ENCODE data around the gene ORMDL2.

Gene ORMDL2, protein sequence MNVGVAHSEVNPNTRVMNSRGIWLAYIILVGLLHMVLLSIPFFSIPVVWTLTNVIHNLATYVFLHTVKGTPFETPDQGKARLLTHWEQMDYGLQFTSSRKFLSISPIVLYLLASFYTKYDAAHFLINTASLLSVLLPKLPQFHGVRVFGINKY

GRCh38 chr12:55817345-55818139 is at the start of gene ORMDL2, which contains the start of gene SARNP:
TSS of gene ORMDL2 (plus strand) at chr12:55818041. CDS start at chr12:55819000, 959 bp downstream.
TSS of gene SARNP (minus strand) at chr12:55817724. CDS start at chr12:55817701, 23 bp downstream.
- H3K27ac Mint-ChIP-seq = no peak within 1 kb of the TSS
- H3K4me3 Mint-ChIP-seq = no peak within 1 kb of the TSS
- H3K9me3 Mint-ChIP-seq = no peaks in the 10 kb centered on the region
- DNase-seq = peak; percentile 99
- peaks cover 46% of the 10 kb centered on the region for H3K4me1 Mint-ChIP-seq
- CTCF ChIA-PET = interaction anchor here (0.9 to 6.5 kb wide), 12 partner anchors 12 to 229 kb away, joined by 3 to 33 read pairs (median 5); partner anchors contain the start of genes DNAJC14, PYM1 and RAB5B
- no peaks in the 10 kb centered on the region for H3K27me3 Mint-ChIP-seq
- peaks cover 43% of the 10 kb centered on the region for H3K36me3 Mint-ChIP-seq

GRCh38 chr12:55771736-55772135 is 46.1 kb upstream of the ORMDL2 start:
- peaks cover 5% of the 10 kb centered on the region for H3K4me1 Mint-ChIP-seq
- no peak overlapping the region for H3K4me3 Mint-ChIP-seq
- CTCF ChIA-PET = interaction anchor here (1.0 kb wide), 1 partner anchor 169 kb away, joined by 3 read pairs; no protein-coding TSS in a partner anchor
- H3K9me3 Mint-ChIP-seq = no peaks in the 10 kb centered on the region
- no peak overlapping the region for H3K27ac Mint-ChIP-seq
- no peaks in the 10 kb centered on the region for H3K27me3 Mint-ChIP-seq
- peaks cover 49% of the 10 kb centered on the region for H3K36me3 Mint-ChIP-seq
- DNase-seq = no peak

DNA sequence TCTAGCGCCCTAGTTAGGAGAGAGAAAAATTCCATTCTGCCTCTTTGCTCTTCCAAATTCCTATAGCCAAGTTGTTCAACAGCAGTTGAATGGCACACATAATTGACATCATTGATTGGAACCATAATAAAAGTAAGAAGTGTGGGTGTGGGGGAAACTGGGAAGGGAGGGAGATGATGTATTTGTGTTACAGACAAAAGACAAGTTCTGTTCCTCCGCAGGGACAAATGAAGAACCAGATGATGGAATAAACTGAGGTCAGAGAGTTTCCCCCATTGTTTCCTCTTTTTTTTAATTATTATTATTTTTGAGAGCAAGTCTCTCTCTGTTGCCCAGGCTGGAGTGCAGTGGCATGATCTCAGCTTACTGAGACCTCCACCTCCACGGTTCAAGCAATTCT is 40.0 kb upstream of the ORMDL2 start:
- H3K27me3 Mint-ChIP-seq = no peaks in the 10 kb centered on the region
- H3K4me1 Mint-ChIP-seq = peaks cover 9% of the 10 kb centered on the region
- CTCF ChIA-PET = no interaction called here
- H3K36me3 Mint-ChIP-seq = peaks cover 49% of the 10 kb centered on the region
- H3K27ac Mint-ChIP-seq = no peak overlapping the region
- H3K4me3 Mint-ChIP-seq = no peak overlapping the region
- DNase-seq = no peak
- H3K9me3 Mint-ChIP-seq = no peaks in the 10 kb centered on the region

DNA sequence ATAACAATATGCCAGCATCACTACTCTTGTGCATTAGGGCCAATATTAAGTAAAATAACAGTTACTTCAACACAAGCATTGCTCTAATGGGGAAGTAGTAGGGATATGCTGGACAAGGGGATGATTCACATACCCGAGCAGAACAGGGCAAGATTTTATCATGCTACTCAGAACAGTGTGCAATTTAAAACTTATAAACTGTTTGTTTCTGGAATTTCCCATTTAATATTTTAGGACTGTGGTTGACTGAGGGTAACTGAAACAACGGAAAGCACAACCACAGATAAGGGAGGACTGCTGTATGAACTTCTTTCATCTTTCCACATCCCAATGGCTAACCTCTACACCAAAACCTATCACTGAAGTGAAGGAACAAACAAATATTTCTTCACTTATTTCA is 37.2 kb upstream of the ORMDL2 start:
- no peak overlapping the region for H3K4me3 Mint-ChIP-seq
- peaks cover 54% of the 10 kb centered on the region for H3K36me3 Mint-ChIP-seq
- DNase-seq = no peak
- CTCF ChIA-PET = no interaction called here
- no peaks in the 10 kb centered on the region for H3K27me3 Mint-ChIP-seq
- H3K4me1 Mint-ChIP-seq = peaks cover 4% of the 10 kb centered on the region
- peak overlapping the region; percentile 14 for H3K27ac Mint-ChIP-seq
- no peaks in the 10 kb centered on the region for H3K9me3 Mint-ChIP-seq

GRCh38 chr12:55788546-55788945 is 29.3 kb upstream of the ORMDL2 start:
- CTCF ChIA-PET = interaction anchor here (0.9 to 4.0 kb wide), 3 partner anchors 9 to 152 kb away, joined by 3 to 16 read pairs (median 3); no protein-coding TSS in a partner anchor
- H3K4me1 Mint-ChIP-seq = no peaks in the 10 kb centered on the region
- DNase-seq = no peak
- H3K9me3 Mint-ChIP-seq = no peaks in the 10 kb centered on the region
- no peaks in the 10 kb centered on the region for H3K27me3 Mint-ChIP-seq
- H3K36me3 Mint-ChIP-seq = peaks cover 43% of the 10 kb centered on the region
- H3K4me3 Mint-ChIP-seq = no peak overlapping the region
- H3K27ac Mint-ChIP-seq = no peak overlapping the region

DNA sequence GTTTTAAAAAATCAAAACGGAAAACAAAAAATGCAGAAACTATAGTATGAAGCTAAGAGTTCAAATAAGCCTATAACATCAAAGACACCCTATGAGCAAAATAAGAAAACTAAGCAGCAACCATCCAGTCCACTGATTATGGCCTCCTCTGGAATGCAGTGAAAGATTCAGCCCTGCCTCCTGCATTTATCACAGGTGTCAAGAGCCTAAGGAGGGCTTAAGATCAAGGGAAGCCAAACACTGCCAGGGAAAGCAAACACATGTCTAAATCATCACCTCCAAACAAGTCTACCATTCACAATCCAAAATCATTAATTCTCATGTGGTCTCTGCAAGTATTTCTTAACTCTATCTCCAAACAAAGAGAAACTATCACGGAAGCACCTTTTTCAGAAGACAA is 28.7 kb upstream of the ORMDL2 start:
- Mint-ChIP-seq H3K27ac (no peak overlapping the region), H3K9me3 (no peaks in the 10 kb centered on the region), H3K4me1 (no peaks in the 10 kb centered on the region), H3K4me3 (no peak overlapping the region), H3K27me3 (no peaks in the 10 kb centered on the region), H3K36me3 (peaks cover 44% of the 10 kb centered on the region)
- CTCF ChIA-PET = interaction anchor here (0.9 to 4.0 kb wide), 4 partner anchors 8 to 152 kb away, joined by 3 to 16 read pairs (median 3); no protein-coding TSS in a partner anchor
- no peak for DNase-seq

- Mint-ChIP-seq H3K36me3 (peaks cover 47% of the 10 kb centered on the region), H3K27ac (no peak overlapping the region), H3K27me3 (no peaks in the 10 kb centered on the region), H3K9me3 (no peaks in the 10 kb centered on the region), H3K4me3 (no peak overlapping the region), H3K4me1 (no peaks in the 10 kb centered on the region)
- DNase-seq = no peak
- CTCF ChIA-PET = interaction anchor here (1.0 kb wide), 1 partner anchor 36 kb away, joined by 3 read pairs; no protein-coding TSS in a partner anchor
These were observed 27.9 kb upstream of the ORMDL2 start for GRCh38 chr12:55789893-55790292.

DNA sequence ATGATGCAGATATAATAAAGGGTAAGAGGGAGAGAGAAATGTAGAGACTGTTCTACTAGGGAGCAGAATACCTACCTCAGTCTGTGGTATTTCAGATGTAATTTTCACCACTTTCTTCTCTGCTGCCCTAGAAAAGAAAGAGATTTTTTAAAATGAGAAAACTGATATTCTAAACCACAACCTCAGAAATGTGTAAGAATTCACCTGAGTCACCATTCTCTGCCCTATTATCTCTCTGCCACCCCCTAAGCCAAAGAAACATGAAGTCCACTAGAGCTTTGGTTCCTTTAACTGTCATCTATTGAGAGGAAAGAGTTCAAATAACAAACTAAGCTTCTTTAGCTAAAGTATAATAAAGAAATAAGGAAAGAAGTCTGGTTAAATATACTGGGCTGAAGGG is 21.9 kb upstream of the ORMDL2 start:
- no peak for DNase-seq
- Mint-ChIP-seq H3K4me3 (no peak overlapping the region), H3K4me1 (peaks cover 2% of the 10 kb centered on the region), H3K27me3 (no peaks in the 10 kb centered on the region), H3K36me3 (peaks cover 43% of the 10 kb centered on the region), H3K27ac (no peak overlapping the region), H3K9me3 (no peaks in the 10 kb centered on the region)
- CTCF ChIA-PET = interaction anchor here (0.6 to 3.8 kb wide), 9 partner anchors 9 to 292 kb away, joined by 3 to 58 read pairs (median 4); partner anchors contain the start of gene GDF11

DNA sequence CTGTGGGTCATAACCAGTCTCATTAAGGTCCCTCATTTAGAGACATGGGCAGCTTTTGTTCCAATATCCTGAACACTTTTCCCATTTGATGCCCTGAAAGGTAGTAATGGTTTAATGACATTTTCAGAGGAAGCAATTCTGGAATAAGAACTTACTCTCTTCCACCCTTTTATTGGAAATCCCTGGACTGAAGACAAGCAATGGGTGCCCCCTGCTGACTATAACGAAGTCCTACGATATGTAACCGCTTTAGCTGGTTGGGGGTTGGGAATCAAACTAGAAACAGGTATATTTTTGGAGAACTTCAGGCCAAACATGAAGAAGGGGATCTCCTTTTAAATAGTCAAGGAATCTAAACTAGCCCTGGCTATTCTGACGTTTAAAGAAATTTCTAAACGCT is 20.8 kb upstream of the ORMDL2 start:
- H3K36me3 Mint-ChIP-seq = peaks cover 42% of the 10 kb centered on the region
- CTCF ChIA-PET = interaction anchor here (0.7 to 3.8 kb wide), 8 partner anchors 10 to 143 kb away, joined by 3 to 58 read pairs (median 3); partner anchors contain the start of gene GDF11
- H3K4me1 Mint-ChIP-seq = peaks cover 2% of the 10 kb centered on the region
- H3K9me3 Mint-ChIP-seq = no peaks in the 10 kb centered on the region
- DNase-seq = peak; percentile 29
- H3K27ac Mint-ChIP-seq = no peak overlapping the region
- no peaks in the 10 kb centered on the region for H3K27me3 Mint-ChIP-seq
- no peak overlapping the region for H3K4me3 Mint-ChIP-seq

DNA sequence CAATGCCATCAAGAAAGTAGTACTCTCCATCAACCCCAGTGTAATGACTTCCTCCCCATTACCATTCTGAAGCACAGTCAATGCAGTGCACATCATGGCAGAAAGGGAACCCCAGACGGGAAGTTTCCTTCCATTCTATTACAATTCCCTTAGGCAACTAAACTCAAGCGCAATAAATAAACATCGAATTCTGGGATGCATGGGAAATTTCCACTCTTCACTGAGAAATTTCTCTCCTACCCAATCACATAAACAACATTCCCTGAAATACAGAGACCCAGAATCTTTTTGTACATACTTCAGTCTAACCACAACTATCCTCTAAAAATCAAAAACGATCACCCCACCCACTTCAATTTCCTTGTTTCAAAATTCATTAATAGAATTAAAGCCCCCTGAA is 20.3 kb upstream of the ORMDL2 start:
- CTCF ChIA-PET = interaction anchor here (0.7 to 3.8 kb wide), 7 partner anchors 10 to 143 kb away, joined by 3 to 58 read pairs (median 3); partner anchors contain the start of gene GDF11
- Mint-ChIP-seq H3K36me3 (peaks cover 42% of the 10 kb centered on the region), H3K9me3 (no peaks in the 10 kb centered on the region), H3K27me3 (no peaks in the 10 kb centered on the region), H3K27ac (no peak overlapping the region), H3K4me1 (peaks cover 2% of the 10 kb centered on the region), H3K4me3 (no peak overlapping the region)
- no peak for DNase-seq

- no peak for DNase-seq
- no peak overlapping the region for H3K4me3 Mint-ChIP-seq
- H3K4me1 Mint-ChIP-seq = peaks cover 9% of the 10 kb centered on the region
- no peaks in the 10 kb centered on the region for H3K27me3 Mint-ChIP-seq
- H3K36me3 Mint-ChIP-seq = peaks cover 26% of the 10 kb centered on the region
- H3K27ac Mint-ChIP-seq = no peak overlapping the region
- no peaks in the 10 kb centered on the region for H3K9me3 Mint-ChIP-seq
- CTCF ChIA-PET = no interaction called here
These were observed 10.9 kb upstream of the ORMDL2 start for GRCh38 chr12:55806982-55807381.

DNA sequence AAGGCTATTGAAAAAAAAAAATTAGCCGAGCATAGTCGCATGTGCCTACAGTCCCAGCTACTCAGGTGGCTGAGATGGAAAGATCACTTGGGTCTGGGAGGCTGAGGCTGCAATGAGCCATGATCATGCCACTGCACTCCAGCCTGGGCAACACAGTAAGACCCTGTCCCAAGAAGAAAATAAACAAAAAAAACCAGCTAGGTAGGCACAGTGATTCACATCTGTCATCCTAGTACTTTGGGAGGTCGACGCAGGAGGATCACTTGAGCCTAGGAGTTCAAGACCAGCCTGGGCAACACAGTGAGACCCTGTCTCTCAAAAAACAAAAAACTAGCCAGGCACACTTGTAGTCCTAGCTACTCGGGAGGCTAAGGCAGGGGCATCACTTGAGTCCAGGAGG is 8.6 kb upstream of the ORMDL2 start:
- Mint-ChIP-seq H3K27me3 (no peaks in the 10 kb centered on the region), H3K36me3 (peaks cover 25% of the 10 kb centered on the region), H3K9me3 (no peaks in the 10 kb centered on the region), H3K4me3 (no peak overlapping the region), H3K27ac (no peak overlapping the region), H3K4me1 (peaks cover 24% of the 10 kb centered on the region)
- CTCF ChIA-PET = interaction anchor here (0.9 to 1.4 kb wide), 2 partner anchors 12 to 187 kb away, joined by 3 to 5 read pairs; no protein-coding TSS in a partner anchor
- DNase-seq = no peak

- Mint-ChIP-seq H3K36me3 (peaks cover 27% of the 10 kb centered on the region), H3K27ac (no peak overlapping the region), H3K27me3 (no peaks in the 10 kb centered on the region), H3K4me3 (no peak overlapping the region), H3K9me3 (no peaks in the 10 kb centered on the region), H3K4me1 (peaks cover 39% of the 10 kb centered on the region)
- CTCF ChIA-PET = interaction anchor here (0.6 kb wide), 2 partner anchors 42 to 57 kb away, joined by 3 to 5 read pairs; no protein-coding TSS in a partner anchor
- DNase-seq = no peak
These were observed 5.8 kb upstream of the ORMDL2 start for GRCh38 chr12:55812088-55812487.

- H3K36me3 Mint-ChIP-seq = peaks cover 27% of the 10 kb centered on the region
- no peaks in the 10 kb centered on the region for H3K9me3 Mint-ChIP-seq
- H3K4me1 Mint-ChIP-seq = peaks cover 49% of the 10 kb centered on the region
- no peaks in the 10 kb centered on the region for H3K27me3 Mint-ChIP-seq
- H3K27ac Mint-ChIP-seq = no peak overlapping the region
- no peak overlapping the region for H3K4me3 Mint-ChIP-seq
- no peak for DNase-seq
- CTCF ChIA-PET = no interaction called here
These were observed 3.6 kb upstream of the ORMDL2 start for GRCh38 chr12:55814257-55814656.
